C4-2B (cell line): ENCODE data around the gene NDST4.

Experiments used
- CTCF ChIP-seq: fragments of 450-650 bp; conservative IDR thresholded peaks from 2 replicates; pipeline ENCODE4 v1.5.1; 2017; ENCODE audit warnings: mild to moderate bottlenecking
- ZFX ChIP-seq: fragments of 450-650 bp; IDR thresholded peaks from 2 replicates; pipeline ENCODE4 v1.6.1; 2017

GRCh38 chr4:114870987-114871386 lies 242.4 kb downstream of the NDST4 start:
- TF ChIP-seq CTCF (no peak), ZFX (no peak)
